ELR (cell line): ENCODE data around the gene FOXRED2.
A peak's percentile ranks its signal among the peaks of the same experiment; 100 is the strongest.
"Not testable (repeated sequence)": the region's sequence is repeated elsewhere in the genome, so short reads cannot be mapped to it uniquely, and the experiment has no call there.

Source experiments
- DNase-seq: peaks from one replicate; pipeline ENCODE4 v3.0.0-alpha.2; 2015; ENCODE audit warnings: low read depth

FOXRED2 gene

DNA sequence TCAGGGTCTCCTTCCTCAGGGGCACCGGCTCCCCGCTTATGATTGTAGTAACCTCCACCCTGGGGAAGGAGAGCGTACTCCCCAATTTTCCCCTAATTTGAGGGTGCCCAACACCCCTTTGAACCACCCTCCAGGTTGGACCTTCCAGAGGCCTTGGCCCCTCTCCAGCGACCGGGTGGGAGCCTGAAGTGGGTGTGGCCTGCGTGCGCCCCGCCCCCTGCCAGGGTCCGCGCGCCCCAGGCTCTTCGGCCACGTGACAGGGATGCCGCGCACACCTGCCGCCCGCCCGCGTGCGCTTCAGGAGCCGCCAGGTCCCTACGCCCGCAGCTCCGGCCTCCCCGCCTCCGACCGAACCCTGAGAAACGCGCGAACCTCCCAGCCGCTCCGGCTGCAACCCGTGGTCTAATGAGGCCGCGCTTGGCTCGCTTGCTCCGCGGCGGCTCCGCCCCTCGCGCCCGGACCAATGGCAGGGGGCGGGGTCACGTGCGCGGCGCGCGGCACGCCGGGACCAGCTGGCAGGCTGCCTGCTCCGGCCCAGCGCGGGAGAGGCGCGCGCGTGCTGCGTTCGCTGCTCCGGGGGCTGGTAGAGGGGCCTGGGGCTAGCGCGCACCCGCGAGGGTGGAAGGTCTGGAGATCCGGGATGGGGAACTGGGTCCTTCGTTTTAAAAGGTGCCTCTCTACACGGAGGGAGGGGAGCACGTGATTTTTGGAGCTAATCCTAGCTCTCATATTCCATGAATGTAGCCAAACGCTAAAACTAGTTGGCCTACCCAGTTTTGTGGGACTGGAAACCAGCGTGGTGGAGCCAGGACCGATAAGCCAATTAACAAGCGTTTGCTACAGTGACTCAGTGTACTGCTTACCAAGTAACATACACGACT is at the start of gene FOXRED2:
TSS of gene FOXRED2 (minus strand) at position 404 of the 881 bp plus-strand sequence. CDS start 618 bp downstream, outside the sequence.
- peak; percentile 83 for DNase-seq

DNA sequence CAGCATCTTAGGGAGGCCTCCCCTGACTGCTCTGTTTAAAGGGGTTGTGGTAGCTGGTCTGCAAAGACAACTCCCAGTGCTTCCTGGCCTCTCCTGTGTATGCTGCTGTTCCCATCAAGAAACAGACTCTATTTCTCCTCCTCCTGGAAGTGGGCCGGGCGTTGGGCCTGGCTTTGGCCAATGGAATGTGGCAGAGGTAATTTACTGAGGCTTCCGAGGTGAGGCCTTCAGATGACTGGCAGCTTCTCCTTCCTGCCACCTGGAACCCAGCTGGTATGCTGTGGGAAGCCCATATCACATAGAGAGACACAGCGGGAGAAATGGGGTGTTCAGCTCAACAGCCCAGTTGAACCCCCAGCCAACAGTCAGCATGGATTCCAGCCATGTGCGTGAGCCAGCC is 47.3 kb upstream of the FOXRED2 start:
- DNase-seq, result no peak

DNA sequence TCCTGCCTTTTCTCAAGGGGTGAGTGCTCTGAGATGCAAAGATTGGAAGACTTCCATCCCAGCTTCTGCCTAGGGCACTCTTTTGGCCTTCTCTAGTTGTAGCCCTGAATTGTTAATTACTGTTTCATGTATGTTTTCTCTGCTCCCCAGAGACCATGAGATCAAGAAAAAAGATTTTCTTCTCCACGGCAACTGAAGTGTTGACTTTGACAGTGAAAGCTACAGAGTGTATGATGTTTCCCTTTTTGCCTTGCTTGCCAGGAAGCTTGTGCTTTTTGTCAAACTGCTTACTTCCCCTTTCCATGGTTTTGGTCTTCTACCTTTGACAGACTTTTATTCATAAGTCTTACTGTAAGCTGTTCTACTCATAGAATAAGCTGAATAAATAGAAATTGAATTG is 45.4 kb upstream of the FOXRED2 start:
- no peak for DNase-seq

DNA sequence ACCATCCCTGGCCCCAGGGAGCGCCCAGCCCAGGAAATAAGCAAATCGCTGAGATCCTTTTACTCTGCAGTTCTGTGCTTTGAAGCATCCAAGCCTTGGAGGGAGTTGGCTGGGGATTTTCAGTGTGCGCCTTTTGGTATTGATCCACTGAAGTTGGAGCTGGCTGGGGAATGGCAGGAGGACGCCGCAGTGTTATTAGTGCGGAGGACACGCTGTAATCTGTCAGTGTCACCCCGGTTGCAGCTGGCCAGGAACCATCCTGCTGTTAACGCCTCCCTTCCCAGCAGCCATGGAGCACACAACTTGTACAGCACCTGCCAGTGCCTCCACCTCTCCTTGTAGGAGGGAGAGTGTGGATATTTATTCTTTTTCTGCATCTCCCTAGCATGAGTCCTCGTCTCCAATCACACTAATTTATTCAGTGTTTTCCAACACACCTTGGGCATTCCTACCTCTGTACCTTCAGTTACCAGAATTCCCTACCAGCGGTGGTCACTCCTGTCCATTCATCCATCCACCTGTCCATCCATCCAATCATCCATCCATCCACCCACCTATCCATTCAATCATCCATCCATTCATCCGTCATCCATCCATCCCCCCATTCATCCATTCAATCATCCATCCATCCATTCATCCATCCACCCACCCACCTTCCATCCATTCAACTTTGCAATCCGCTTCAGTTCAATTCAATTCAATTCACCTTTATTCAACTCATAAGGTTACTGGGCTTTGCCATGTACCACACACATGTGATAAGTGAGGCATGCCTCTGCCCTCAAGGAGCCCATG is 44.1 kb upstream of the FOXRED2 start:
- no peak for DNase-seq

DNA sequence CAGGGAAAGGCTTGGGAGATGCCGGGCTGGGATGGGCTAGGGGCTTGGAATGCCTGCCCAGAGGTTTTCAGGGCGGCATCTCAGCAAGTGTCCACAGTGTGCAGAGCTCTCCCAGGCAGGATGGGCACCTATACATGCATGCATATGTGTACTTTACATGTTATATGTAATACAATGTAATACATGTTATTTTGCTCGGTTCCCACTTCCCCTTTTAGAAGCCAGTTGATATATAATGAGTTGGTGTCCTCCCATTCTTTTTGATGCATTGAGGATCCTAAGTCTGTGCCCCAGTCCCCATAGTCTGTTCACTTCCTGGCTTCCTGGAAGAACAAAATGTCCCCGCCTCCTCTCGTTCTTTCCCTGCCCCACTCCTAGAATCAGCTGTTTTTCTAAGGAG is 42.2 kb upstream of the FOXRED2 start:
- DNase-seq, result no peak

DNA sequence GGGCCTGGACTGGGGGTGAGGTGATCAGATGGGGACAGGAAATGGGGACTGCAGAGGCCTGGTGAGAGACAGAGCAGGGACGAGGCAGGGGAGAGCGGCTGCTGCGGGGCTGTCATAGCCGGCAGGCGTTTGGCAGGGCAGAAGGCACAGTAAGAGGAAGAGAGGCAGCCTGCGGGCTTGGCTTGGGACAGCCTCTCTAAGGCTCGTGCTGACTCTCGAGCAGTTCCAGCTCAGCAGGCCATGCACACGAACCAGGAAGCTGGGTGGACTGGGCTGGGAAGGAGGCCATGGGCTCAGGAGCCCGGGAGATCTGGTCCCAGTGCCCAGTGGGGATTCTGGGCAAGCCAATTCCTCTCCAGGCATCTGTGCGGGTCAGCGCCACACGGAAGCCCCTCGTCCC is 41.8 kb upstream of the FOXRED2 start:
- DNase-seq, result no peak

DNA sequence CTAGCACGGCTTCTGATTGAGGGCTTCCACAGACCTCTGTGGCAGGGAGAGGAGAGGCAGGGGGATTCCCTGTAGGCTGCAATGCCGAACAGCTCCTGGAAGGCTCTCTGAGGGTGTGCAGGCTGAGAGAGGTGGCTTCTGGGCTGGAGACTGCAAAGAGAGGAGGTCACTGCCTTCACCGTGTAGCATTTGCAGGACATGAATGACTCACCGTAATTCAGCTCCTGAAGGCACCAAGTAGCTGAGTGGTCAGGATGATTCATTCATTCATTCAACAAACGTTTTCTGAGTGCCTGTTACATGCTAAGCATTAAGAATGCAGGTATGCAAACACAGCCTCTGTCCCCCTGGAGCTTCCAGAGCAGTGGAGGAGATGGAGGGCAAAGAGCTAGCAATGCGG is 40.1 kb upstream of the FOXRED2 start:
- peak; percentile 98 for DNase-seq

DNA sequence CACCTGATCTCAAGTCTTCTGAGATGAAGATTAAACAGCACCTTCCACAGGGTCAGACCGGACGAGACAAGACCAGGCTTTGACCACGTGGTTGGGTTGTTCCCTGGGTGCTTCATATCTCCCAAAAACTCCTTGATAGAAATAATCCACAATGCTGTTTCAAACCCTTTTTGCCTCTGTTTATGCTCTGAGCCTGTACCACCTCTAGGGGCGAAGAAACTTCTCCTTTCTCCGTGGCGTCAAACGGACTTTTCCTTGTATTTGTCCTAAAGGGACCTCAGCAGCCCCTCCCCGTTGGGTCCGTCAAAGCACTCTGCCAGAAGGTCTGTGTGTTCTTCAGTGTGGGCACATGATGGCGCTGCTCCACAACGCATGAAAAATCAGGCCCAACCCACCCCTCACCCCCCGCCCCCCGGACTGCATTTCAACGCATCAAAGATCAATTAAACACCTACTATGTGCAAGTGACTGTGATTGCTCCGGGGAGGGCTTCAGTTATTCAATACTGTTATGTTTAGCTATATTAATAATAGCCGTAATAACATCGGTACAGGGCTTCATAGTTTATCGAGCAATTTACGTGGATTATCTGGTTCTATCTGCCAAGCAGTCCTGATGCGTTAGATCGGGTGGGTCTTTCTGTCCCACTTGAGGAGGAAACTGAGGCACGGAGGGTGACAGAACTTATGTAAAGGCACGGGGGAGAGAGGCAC is 39.4 kb upstream of the FOXRED2 start:
- DNase-seq, result peak; percentile 79

DNA sequence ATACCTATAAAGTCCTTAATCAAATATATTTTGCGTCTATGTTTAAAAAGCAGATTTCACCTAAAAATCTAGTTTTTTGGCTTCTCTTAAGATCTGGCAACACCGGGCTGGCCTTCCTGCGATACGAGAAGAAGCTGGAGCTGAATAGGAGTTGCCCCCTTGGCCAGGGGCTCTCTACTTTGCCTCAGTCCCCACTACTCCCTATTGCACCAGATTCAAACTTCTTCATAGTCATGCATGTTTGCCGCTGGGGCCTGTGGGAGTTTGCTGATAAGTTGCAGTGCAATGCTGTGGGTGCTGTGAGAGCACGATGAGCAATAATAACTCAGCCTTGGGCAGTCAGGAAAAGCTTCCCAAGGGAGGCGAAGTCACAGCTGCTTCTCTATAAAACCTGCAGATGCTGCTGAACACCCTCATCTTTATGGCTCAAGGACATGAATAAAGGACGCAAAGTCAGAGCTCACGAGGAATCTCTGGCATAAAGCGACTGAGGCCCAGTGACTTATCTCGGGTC is 37.3 kb upstream of the FOXRED2 start:
- DNase-seq, result peak; percentile 92

DNA sequence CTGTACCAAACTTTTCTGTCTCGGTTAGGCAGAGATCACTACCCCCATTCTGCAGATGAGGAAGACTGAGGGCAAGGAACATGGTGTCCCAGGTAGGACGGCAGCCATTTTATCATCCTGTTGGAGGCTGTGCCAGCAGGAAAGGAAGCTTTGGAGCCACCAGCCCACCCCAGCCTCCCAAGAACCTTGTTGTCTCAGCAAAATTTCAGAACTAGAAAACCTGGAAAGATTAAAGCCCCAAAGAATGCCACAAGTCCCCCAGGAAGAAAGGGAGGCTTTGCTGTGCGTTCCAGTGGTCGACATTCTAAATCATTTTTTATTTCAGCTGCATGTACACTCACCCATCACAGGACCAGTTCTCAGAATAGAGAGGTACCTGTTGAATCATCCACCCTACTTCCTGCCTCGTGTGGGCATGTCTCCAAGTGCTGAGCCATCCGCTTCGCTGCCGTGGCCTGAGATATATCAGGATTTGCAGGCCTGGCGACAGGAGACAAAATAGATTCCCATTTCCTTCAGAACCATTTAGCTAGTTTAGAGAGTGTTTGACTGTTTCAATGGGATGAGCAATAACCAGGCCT is 35.1 kb upstream of the FOXRED2 start:
- peak; percentile 99 for DNase-seq

DNA sequence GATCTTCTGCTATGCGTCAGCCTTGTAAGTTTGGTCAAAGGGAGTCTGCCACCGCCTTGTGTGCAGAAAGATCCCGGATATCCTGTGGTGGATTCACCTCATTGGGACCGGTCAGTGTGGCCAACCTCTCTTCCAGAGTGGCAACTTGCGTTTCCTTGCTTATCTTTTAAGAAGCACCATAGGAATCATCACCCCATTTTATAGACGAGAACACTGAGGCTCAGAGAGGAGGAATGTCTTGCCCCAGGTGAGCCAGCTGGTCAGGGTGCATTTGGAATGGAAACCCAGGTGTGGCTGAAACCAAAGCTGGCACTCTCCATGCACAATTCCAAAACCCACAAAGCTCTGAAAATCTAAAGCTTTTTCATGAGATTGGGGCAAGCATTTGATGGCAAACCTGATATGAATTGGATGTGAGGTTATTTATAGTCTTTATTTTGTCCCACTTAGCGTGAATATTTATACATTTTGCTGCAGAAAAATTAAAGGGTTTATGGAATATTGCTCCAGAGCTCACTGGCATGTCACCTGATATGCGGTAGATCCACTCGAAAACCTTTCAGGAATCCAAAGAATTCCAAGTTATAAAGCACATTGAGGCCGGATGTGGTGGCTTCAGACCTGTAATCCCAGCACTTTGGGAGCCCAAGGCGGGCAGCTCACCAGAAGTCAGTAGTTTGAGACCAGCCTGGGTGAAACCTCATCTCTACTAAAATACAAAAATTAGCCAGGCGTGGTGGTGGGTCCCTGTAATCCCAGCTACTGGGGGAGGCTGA is 34.2 kb upstream of the FOXRED2 start:
- DNase-seq, result peak; percentile 83

DNA sequence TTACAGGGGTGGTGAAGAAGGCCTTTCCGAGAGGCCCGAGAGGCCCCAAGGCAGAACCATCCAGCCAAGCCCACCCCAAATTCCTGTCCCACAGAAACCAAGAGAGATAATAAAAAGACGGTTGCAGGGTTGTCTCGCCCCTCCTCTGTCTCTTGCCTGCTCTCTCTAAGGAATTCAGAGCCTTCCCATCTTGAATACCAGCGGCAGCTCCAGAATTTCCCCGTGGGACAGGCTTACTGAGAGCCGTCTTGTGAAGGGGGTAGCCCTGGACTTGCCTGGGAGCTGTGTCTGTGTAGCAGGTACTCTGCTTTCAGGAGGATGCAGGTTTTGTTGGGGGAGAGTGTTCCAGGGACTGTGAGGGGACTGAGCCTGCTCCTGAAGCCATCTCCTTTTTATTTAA is 31.7 kb upstream of the FOXRED2 start:
- DNase-seq, result no peak

DNA sequence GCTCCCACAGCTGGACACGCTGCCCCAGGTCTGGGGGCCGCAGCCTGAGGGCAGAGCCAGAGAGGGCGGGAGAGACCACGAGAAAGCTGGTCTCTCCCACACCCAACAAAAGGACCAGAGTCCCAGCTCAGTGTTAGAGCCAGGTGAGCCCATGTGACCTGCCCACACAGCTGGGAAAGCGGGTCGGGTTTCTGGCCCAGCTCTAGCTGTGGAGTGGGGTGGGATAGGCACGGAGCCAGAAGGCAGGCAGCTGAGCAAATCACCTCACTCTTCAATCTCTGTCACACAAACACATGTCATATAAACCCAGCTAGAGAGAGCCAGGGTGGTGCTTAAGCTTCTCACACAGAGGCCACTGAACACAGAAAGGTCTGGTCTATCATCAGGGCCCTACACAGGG is 29.9 kb upstream of the FOXRED2 start:
- no peak for DNase-seq

DNA sequence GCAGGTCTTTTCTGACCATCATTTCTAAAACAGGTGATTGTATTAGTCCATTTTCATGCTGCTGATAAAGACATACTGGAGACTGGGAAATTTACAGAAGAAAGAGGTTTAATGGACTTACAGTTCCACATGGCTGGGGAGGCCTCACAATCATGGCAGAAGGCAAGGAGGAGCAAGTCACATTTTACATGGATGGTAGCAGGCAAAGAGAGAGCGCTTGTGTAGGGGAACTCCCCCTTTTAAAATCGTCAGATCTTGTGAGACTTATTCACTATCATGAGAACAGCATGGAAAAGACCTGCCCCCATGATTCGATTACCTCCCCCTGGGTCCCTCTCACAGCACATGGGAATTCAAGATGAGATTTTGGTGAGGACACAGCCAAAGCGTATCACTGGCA is 26.5 kb upstream of the FOXRED2 start:
- DNase-seq, result not testable (repeated sequence)

DNA sequence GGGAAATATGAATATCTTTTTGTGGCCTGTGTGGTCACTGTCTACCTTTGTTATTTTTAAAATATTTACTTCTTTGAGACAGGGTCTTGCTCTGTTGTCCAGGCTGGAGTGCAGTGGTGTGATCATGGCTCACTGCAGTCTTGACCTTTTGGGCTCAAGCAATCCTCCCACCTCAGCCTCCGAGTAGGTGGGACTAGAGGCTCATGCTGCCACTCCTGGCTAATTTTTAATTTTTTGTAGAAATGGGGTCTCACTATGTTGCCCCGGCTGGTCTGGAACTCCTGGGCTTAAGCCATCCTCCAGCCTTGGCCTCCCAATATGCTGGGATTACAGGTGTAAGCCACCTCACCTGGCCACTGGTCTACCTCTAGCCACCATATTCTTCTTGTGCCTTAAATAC is 25.6 kb upstream of the FOXRED2 start:
- no peak for DNase-seq

DNA sequence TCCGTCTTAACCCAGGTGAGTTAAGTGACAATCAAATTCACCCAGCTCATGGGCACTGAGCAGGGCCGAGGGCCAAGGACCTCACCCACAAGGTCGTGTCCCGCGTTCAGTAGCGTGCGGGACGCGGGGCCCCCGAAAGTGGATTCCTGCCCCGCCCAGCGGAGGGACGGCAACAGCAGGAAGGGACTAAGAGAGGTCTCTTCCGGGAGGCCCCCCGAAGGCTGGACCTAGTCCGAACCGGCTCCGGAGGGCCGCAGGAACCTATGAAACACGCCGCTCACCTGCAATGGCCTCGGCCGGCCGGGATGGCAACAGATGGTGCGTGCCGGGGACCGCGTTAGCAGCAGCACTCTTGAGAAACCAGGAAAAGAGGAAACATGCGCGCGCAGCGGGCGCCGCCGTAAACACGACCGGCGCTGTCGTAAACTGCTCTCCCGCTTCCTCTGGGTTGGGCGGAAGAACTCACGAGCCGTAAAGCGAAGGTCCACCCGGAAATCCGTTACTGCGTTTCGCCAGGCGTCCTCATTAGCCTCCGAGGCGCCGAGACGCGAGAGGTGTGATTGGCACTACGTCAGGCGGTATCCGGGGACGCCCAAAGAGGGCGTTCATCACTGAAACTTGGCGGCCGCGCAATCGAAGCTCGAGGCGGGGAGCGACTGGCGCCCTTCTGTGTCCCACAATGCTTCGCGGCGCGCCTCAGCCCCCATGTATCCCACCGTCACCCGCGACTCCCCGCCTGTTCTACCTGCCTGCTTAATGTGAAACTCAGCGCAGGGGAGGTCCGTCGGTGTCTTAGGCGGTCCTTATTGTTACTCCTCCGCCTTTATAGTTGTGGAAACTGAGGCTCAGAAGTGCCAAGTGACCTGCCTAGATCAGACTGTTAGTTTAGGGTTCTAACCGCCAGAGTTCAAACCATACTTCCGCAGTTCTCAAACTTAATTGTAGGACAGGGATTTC is 22.2 kb upstream of the FOXRED2 start, which contains the start of gene EIF3D:
TSS of gene EIF3D (minus strand) at position 372 of the 957 bp plus-strand sequence. CDS start 3,045 bp downstream, outside the sequence.
- DNase-seq, result peak; percentile 100

DNA sequence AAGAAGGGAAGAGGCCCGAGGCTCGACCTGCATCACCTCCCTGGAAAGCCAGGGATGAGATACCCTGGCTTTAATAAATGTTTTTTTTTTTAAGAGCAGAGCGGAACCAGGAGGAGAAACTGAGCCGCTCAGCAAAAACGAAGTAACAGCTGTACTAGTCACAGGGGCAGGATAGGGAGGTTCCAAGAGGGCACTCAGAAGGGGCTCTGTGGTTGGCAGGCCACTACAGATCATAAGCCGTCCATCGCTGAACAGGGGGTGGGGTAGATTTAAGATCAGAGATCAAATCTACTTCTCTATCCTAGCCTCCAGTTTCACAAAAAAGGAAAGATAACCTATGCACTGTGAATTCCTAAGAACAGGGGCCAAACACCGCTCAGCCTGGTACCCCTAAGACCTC is 21.5 kb upstream of the FOXRED2 start:
- peak; percentile 63 for DNase-seq

DNA sequence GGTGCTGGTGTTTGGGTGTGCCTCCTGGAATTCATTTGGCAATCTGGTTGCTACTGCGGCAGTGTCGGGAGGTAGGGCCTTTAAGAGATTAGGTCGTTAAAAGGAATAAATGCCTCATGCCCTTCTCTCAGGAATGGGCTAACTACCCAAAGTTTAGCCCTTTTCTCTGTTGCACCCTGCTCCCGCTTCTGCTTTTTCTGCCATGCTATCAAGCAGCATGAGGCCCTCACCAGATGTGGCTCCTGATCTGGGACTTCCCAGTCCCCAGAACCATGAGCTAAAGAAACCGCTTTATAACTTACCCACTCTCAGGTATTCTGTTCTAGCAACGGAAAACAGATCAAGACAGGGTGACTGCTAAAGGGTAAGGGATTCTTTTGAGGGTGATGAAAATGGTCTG is 15.8 kb upstream of the FOXRED2 start:
- DNase-seq, result no peak

DNA sequence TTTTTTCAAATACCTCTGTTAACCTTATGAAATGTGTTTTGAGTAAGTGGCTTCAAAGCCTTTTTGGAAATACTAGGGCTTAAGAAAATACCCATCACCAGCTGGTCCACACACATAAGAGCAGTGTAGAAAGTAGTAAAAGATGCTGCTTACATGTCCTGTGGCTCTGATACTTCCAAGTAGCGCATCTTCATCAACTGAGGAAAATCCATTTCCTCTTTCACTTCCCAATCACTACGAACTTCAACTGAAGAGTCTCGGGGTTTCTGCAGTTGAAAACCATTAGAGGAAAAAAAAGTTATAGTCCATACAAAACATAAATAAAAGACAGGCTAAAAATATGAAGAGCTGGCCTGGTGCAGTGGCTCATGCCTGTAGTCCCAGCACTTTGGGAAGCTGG is 13.6 kb upstream of the FOXRED2 start:
- no peak for DNase-seq

DNA sequence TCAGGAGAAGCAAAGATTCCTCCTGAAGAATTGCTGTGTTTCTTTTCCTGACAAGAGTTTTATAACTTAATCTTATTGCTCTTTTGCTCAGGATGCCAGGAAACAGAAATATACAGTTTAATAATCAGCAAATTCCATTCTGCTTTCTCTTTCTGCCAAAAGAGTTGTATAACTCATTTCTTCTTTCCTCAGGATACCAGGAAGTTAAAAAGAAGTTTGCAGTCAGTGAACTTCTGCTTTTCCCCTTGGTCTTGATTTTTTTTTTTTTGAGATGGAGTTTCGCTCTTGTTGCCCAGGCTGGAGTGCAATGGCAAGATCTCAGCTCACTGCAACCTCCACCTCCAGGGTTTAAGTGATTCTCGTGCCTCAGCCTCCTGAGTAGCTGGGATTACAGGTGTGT is 13.1 kb upstream of the FOXRED2 start:
- not testable (repeated sequence) for DNase-seq
